A549 (cell line): Measurements from ENCODE around the gene SETD2. TPM values are rescaled to one million over a fixed set of nuclear protein-coding genes. Genes with fewer than 3 reads are reported as not detected.

Source experiments
- ATAC-seq, 2 experiments: fragments of 200-7000 bp in 1 of 2; fragments of >200 bp in 1 of 2; cut with Nextera tagmentation in 1 of 2; cut with Tn5 transposase in 1 of 2; 3 replicates each; pipeline versions ENCODE4 v1.8.0 to v1.9.1; 2018 to 2020; ENCODE audit warnings: mild to moderate bottlenecking in 1 of 2, moderate library complexity in 1 of 2
- CTCF ChIA-PET: fragments of 300-600 bp; sonication (Branson Sonifier 250); formaldehyde crosslinking; extraction: SDS; loops from one replicate; lab custom pipeline; 2021; ENCODE audit warnings: antibody characterized with exemption, inconsistent platforms; lab: Yijun Ruan, JAX
- POLR2A ChIA-PET: fragments of 350-600 bp; formaldehyde crosslinking; extraction: SDS; loops from one replicate; lab custom pipeline; 2021; ENCODE audit warnings: antibody characterized with exemption, inconsistent platforms; lab: Yijun Ruan, JAX
- DNase-seq, 2 experiments: peaks; one replicate each; pipeline versions ENCODE4 v3.0.0 to v3.0.0-alpha.2; 2011 to 2016; ENCODE audit warnings: low read depth in 1 of 2, low spot score in 1 of 2
- FAIRE-seq: peaks from 2 replicates; lab custom pipeline; 2011; peaks lifted over from hg19 to GRCh38; lab: Jason Lieb, UNC
- H3K27ac ChIP-seq, 2 experiments: fragments of >200 bp; sonication (Bioruptor Twin); formaldehyde crosslinking; 3 replicates each; pipeline ENCODE4 v1.5.1; 2016 to 2017
- H3K4me1 ChIP-seq: fragments of >200 bp; sonication (Bioruptor Twin); formaldehyde crosslinking; 3 replicates; pipeline ENCODE4 v1.6.1; 2016
- H3K4me2 ChIP-seq: fragments of >200 bp; sonication (Bioruptor Twin); formaldehyde crosslinking; 3 replicates; pipeline ENCODE4 v1.6.1; 2016
- H3K4me3 ChIP-seq: fragments of >200 bp; sonication (Bioruptor Twin); formaldehyde crosslinking; 3 replicates; pipeline ENCODE4 v1.5.1; 2016
- H3K9me3 ChIP-seq: fragments of >200 bp; sonication (Bioruptor Twin); formaldehyde crosslinking; 3 replicates; pipeline ENCODE4 v1.6.1; 2016
- ATOH8 ChIP-seq: fragments of 250-450 bp; sonication (Bioruptor Pico); IDR thresholded peaks from 2 replicates; pipeline ENCODE4 v1.5.0; 2020; ENCODE audit warnings: low read depth, mild to moderate bottlenecking, moderate library complexity
- BHLHE40 ChIP-seq: IDR thresholded peaks from 2 replicates; pipeline ENCODE4 v1.6.1; 2012; ENCODE audit warnings: low read depth, low read length, inconsistent platforms
- CEBPB ChIP-seq, 2 experiments: fragments of >200 bp in 1 of 2; sonication (Bioruptor Twin) in 1 of 2; formaldehyde crosslinking in 1 of 2; IDR thresholded peaks; 2 replicates each; pipeline ENCODE4 v1.6.1; 2012 to 2016
- E2F6 ChIP-seq: IDR thresholded peaks from 2 replicates; pipeline ENCODE4 v1.6.1; 2012; ENCODE audit warnings: low read depth, borderline replicate concordance
- EHF ChIP-seq: fragments of 250-450 bp; sonication (Bioruptor Pico); IDR thresholded peaks from 2 replicates; pipeline ENCODE4 v1.5.0; 2020; ENCODE audit warnings: mild to moderate bottlenecking
- ELK1 ChIP-seq: fragments of 150-350 bp; IDR thresholded peaks from 2 replicates; pipeline ENCODE4 v1.6.1; 2014; ENCODE audit warnings: low read depth, mild to moderate bottlenecking, low read length
- EP300 ChIP-seq, 2 experiments: fragments of >200 bp; sonication (Bioruptor Twin); formaldehyde crosslinking; IDR thresholded peaks; 2 replicates in 1 of 2; 3 replicates in 1 of 2; pipeline ENCODE4 v1.6.1; 2016 to 2017
- ESRRA ChIP-seq: fragments of 150-350 bp; IDR thresholded peaks from 2 replicates; pipeline ENCODE4 v1.6.1; 2014; ENCODE audit warnings: mild to moderate bottlenecking, low read length, borderline replicate concordance
- FOSB ChIP-seq: fragments of 250-450 bp; sonication (Bioruptor Pico); IDR thresholded peaks from 2 replicates; pipeline ENCODE4 v1.5.0; 2020; ENCODE audit warnings: mild to moderate bottlenecking, moderate library complexity
- FOSL2 ChIP-seq, 2 experiments: fragments of 450-650 bp in 1 of 2; fragments of >200 bp in 1 of 2; sonication (Bioruptor Twin) in 1 of 2; formaldehyde crosslinking; IDR thresholded peaks; 2 replicates each; pipeline versions ENCODE4 v1.5.0 to v1.6.1; 2016 to 2020; ENCODE audit warnings: mild to moderate bottlenecking in 1 of 2, moderate library complexity in 1 of 2
- FOXS1 ChIP-seq: fragments of 250-450 bp; sonication (Bioruptor Pico); IDR thresholded peaks from 2 replicates; pipeline ENCODE4 v1.5.0; 2020; ENCODE audit warnings: mild to moderate bottlenecking, moderate library complexity
- GATA3 ChIP-seq: IDR thresholded peaks from 2 replicates; pipeline ENCODE4 v1.6.1; 2012; ENCODE audit warnings: borderline replicate concordance
- HDAC2 ChIP-seq: fragments of 200-600 bp; sonication (generic); IDR thresholded peaks from 2 replicates; pipeline ENCODE4 v1.6.1; 2016
- HES2 ChIP-seq: fragments of >200 bp; sonication (Bioruptor Twin); formaldehyde crosslinking; IDR thresholded peaks from 2 replicates; pipeline ENCODE4 v1.6.1; 2016
- HOXB13 ChIP-seq: fragments of 250-450 bp; sonication (Bioruptor Pico); IDR thresholded peaks from 2 replicates; pipeline ENCODE4 v1.5.0; 2020; ENCODE audit warnings: low read depth, mild to moderate bottlenecking, moderate library complexity
- HOXB5 ChIP-seq: fragments of 250-450 bp; sonication (Bioruptor Pico); IDR thresholded peaks from 2 replicates; pipeline ENCODE4 v1.5.0; 2020; ENCODE audit warnings: mild to moderate bottlenecking, moderate library complexity
- KDM1A ChIP-seq: fragments of 200-600 bp; sonication (generic); IDR thresholded peaks from 2 replicates; pipeline ENCODE4 v1.6.1; 2016; ENCODE audit warnings: low read depth, mild to moderate bottlenecking
- MAFK ChIP-seq: fragments of 450-650 bp; IDR thresholded peaks from 2 replicates; pipeline ENCODE4 v1.6.1; 2014; ENCODE audit not compliant: partially characterized antibody
- MAX ChIP-seq: IDR thresholded peaks from 2 replicates; pipeline ENCODE4 v1.6.1; 2012
- MAZ ChIP-seq: fragments of 150-350 bp; IDR thresholded peaks from 2 replicates; pipeline ENCODE4 v1.6.1; 2014; ENCODE audit warnings: antibody characterized with exemption, low read depth, low read length, borderline replicate concordance
- MYC ChIP-seq: IDR thresholded peaks from 2 replicates; pipeline ENCODE4 v1.6.1; 2012; ENCODE audit warnings: mild to moderate bottlenecking, inconsistent platforms, low read length, improper control_type of control experiment, borderline replicate concordance
- NFE2L2 ChIP-seq: fragments of 150-350 bp; conservative IDR thresholded peaks from 2 replicates; pipeline ENCODE4 v1.6.1; 2014; ENCODE audit warnings: low read length
- NR3C1 ChIP-seq: fragments of >200 bp; sonication (Bioruptor Twin); formaldehyde crosslinking; IDR thresholded peaks from 3 replicates; pipeline ENCODE4 v1.6.1; 2017
- PHF8 ChIP-seq: fragments of 200-600 bp; sonication (generic); IDR thresholded peaks from 2 replicates; pipeline ENCODE4 v1.6.1; 2016; ENCODE audit warnings: low read depth, mild to moderate bottlenecking, antibody characterized with exemption, moderate library complexity, borderline replicate concordance
- RAD21 ChIP-seq, 2 experiments: fragments of >200 bp in 1 of 2; sonication (Bioruptor Twin) in 1 of 2; formaldehyde crosslinking in 1 of 2; IDR thresholded peaks in 1 of 2; conservative IDR thresholded peaks in 1 of 2; 2 replicates in 1 of 2; 3 replicates in 1 of 2; pipeline ENCODE4 v1.6.1; 2012 to 2018; ENCODE audit warnings: inconsistent platforms in 1 of 2
- RARB ChIP-seq: fragments of 250-450 bp; sonication (Bioruptor Pico); IDR thresholded peaks from 2 replicates; pipeline ENCODE4 v1.8.0; 2021; ENCODE audit warnings: mild to moderate bottlenecking, moderate library complexity
- RCOR1 ChIP-seq: fragments of 150-350 bp; IDR thresholded peaks from 2 replicates; pipeline ENCODE4 v1.6.1; 2014; ENCODE audit warnings: antibody characterized with exemption, low read length, low read depth
- RNF2 ChIP-seq: fragments of 200-600 bp; sonication (generic); IDR thresholded peaks from 2 replicates; pipeline ENCODE4 v1.6.1; 2016; ENCODE audit warnings: low read depth, mild to moderate bottlenecking, antibody characterized with exemption, moderate library complexity, borderline replicate concordance
- SMC3 ChIP-seq: fragments of >200 bp; sonication (Bioruptor Twin); formaldehyde crosslinking; IDR thresholded peaks from 3 replicates; pipeline ENCODE4 v1.6.1; 2018; ENCODE audit warnings: inconsistent platforms
- USF2 ChIP-seq: fragments of 450-650 bp; IDR thresholded peaks from 2 replicates; pipeline ENCODE4 v1.6.1; 2014; ENCODE audit warnings: antibody characterized with exemption
- ZSCAN20 ChIP-seq: fragments of 250-450 bp; sonication (Bioruptor Pico); IDR thresholded peaks from 2 replicates; pipeline ENCODE4 v1.8.0; 2022; ENCODE audit warnings: mild to moderate bottlenecking, moderate library complexity
- WGBS: methylation state at CpG from one replicate; pipeline ENCODE4 v1.1.6; 2017; ENCODE audit errors: missing lambda C conversion rate; 5-methylcytosine and 5-hydroxymethylcytosine counted together
- polyA plus RNA-seq, 4 experiments: library from polyadenylated mRNA; depleted of rRNA in 3 of 4; stranded (reverse); fragments of >200 nt; fragmentation: RNase III in 1 of 4; extraction: RNeasy Plus Mini Kit Qiagen cat#74134 plus additional on column Dnase treatment in 1 of 4; gene quantifications; 2 replicates in 3 of 4; 3 replicates in 1 of 4; pipeline ENCODE4 v1.2.3, GENCODE V29; 2011 to 2017

The SETD2 gene
- polyA plus RNA-seq, 2 of the 4 experiments (the other 2 are of a cell fraction) = 16.8 to 26.1 TPM

- CTCF ChIA-PET = interaction anchor here (0.9 to 1.4 kb wide), 4 partner anchors 10 to 72 kb away, joined by 3 to 5 read pairs (median 4); no protein-coding TSS in a partner anchor
These were observed 168.8 kb downstream of the SETD2 start for GRCh38 chr3:46994801-46995731.

GRCh38 chr3:46993986-46994385 is 169.9 kb downstream of the SETD2 start:
- CTCF ChIA-PET = interaction anchor here (1.2 to 2.6 kb wide), 2 partner anchors 11 to 71 kb away, joined by 3 to 20 read pairs; no protein-coding TSS in a partner anchor
- Histone ChIP-seq H3K9me3 (no peaks in the 10 kb centered on the region), H3K4me1 (peaks cover 6% of the 10 kb centered on the region; the same call in 2 of the 3 replicates), H3K27ac (no peak overlapping the region), H3K4me2 (no peak overlapping the region), H3K4me3 (no peak overlapping the region)
- no peak for FAIRE-seq
- WGBS = 92% methylated on average over 2 of the region's 7 CpGs
- DNase-seq = no peak
- TF ChIP-seq PHF8 (no peak), SMC3 (no peak), ESRRA (no peak), EHF (CRISPR knock-in tag) (no peak), MAZ (no peak), MAX (no peak), ATOH8 (CRISPR knock-in tag) (no peak), NR3C1 (no peak), HOXB13 (no peak), RAD21 (conservative IDR thresholded peaks at IDR 0.05 in 1 of 2, IDR thresholded peaks at IDR 0.05 in 1 of 2) (no peak), RARB (no peak), USF2 (no peak), FOSB (no peak), ELK1 (no peak), CEBPB (IDR thresholded peaks at IDR 0.05) (no peak), KDM1A (no peak), GATA3 (no peak)
- TF ChIP-seq, all 56 proteins: peak for 0
- POLR2A ChIA-PET = interaction anchor here (1.6 kb wide), 1 partner anchor 15 kb away, joined by 3 read pairs; the partner anchor contains the start of gene NBEAL2
- ATAC-seq = no peak

More at GRCh38 chr3:46994801-46995731, 168.8 kb downstream of the SETD2 start:
- Histone ChIP-seq H3K4me1 (peaks cover 6% of the 10 kb centered on the region), H3K4me3 (no peak overlapping the region), H3K4me2 (no peak overlapping the region), H3K9me3 (no peaks in the 10 kb centered on the region), H3K27ac (no peak overlapping the region)
- 94% methylated on average over 18 of the region's 29 CpGs for WGBS
- ATAC-seq = no peak
- FAIRE-seq = no peak
- no peak for TF ChIP-seq RNF2
- no peak for TF ChIP-seq HDAC2
- no peak for TF ChIP-seq NFE2L2
- TF ChIP-seq HOXB5 (CRISPR knock-in tag) = no peak
- no peak for TF ChIP-seq FOSL2 (IDR thresholded peaks at IDR 0.05)
- TF ChIP-seq FOSL2 (CRISPR knock-in tag; IDR thresholded peaks at IDR 0.05) = no peak
- no peak for TF ChIP-seq BHLHE40
- no peak for TF ChIP-seq MAFK
- no peak for TF ChIP-seq EP300 (IDR thresholded peaks at IDR 0.05)
- no peak for TF ChIP-seq EHF (CRISPR knock-in tag)
- TF ChIP-seq HES2 = no peak
- TF ChIP-seq FOSB = no peak
- TF ChIP-seq ZSCAN20 (CRISPR knock-in tag) = no peak
- no peak for TF ChIP-seq HOXB13
- no peak for TF ChIP-seq FOXS1 (CRISPR knock-in tag)
- no peak for TF ChIP-seq RCOR1
- TF ChIP-seq MYC = no peak
- TF ChIP-seq ELK1 = no peak
- TF ChIP-seq E2F6 = no peak
- POLR2A ChIA-PET = interaction anchor here (0.6 kb wide), 1 partner anchor 18 kb away, joined by 3 read pairs; no protein-coding TSS in a partner anchor
- DNase-seq = no peak
